G401 (cell line): Measurements from ENCODE around the gene PLCB2. TPM values are rescaled to one million over a fixed set of nuclear protein-coding genes. Genes with fewer than 3 reads are reported as not detected.

ENCODE experiments used
- DNase-seq: peaks from one replicate; pipeline ENCODE4 v3.0.0-alpha.2; 2015; ENCODE audit warnings: low spot score
- in situ Hi-C: cut with HindIII; loops from 2 replicates; pipeline ENCODE4 v1.10.0; 2016; ENCODE audit warnings: low sequenced_read_pairs, mixed read lengths
- total RNA-seq: library from RNA; depleted of rRNA; stranded (reverse); fragments of >200 nt; shearing (Covaris generic); gene quantifications from 2 replicates; pipeline ENCODE4 v1.2.3, GENCODE V29; 2014

Gene PLCB2
- total RNA-seq, 1 experiment from 2014 or later = 145 TPM

GRCh38 chr15:40343512-40343911 is 35.8 kb upstream of the PLCB2 start:
- DNase-seq = no peak
- in situ Hi-C loops = no loop called here

- in situ Hi-C loops = no loop called here
- no peak for DNase-seq
Measured at GRCh38 chr15:40342416-40343320, 34.9 kb upstream of the PLCB2 start.

GRCh38 chr15:40340740-40341400 is 33.1 kb upstream of the PLCB2 start, which contains the start of gene CCDC9B:
CCDC9B (minus strand) TSS chr15:40340939; CDS start chr15:40340819, 120 bp downstream.
- in situ Hi-C loops = no loop called here
- DNase-seq = peak; percentile 58

GRCh38 chr15:40340038-40340739 is 32.5 kb upstream of the PLCB2 start:
- in situ Hi-C loops = no loop called here
- no peak for DNase-seq

- in situ Hi-C loops = no loop called here
- DNase-seq = no peak
Measured at GRCh38 chr15:40339621-40339945, 31.8 kb upstream of the PLCB2 start.

- no peak for DNase-seq
- in situ Hi-C loops = no loop called here
Measured at GRCh38 chr15:40338921-40339620, 31.3 kb upstream of the PLCB2 start.

GRCh38 chr15:40338041-40338657 is 30.4 kb upstream of the PLCB2 start:
- in situ Hi-C loops = no loop called here
- peak; percentile 57 for DNase-seq

GRCh38 chr15:40337597-40337996 is 29.9 kb upstream of the PLCB2 start:
- no peak for DNase-seq
- in situ Hi-C loops = no loop called here

GRCh38 chr15:40336744-40337122 is 29.0 kb upstream of the PLCB2 start:
- no peak for DNase-seq
- in situ Hi-C loops = no loop called here

- DNase-seq = no peak
- in situ Hi-C loops = no loop called here
Measured at GRCh38 chr15:40335938-40336743, 28.4 kb upstream of the PLCB2 start.

- no peak for DNase-seq
- in situ Hi-C loops = no loop called here
Measured at GRCh38 chr15:40334941-40335795, 27.4 kb upstream of the PLCB2 start.

GRCh38 chr15:40334541-40334940 is 26.8 kb upstream of the PLCB2 start:
- no peak for DNase-seq
- in situ Hi-C loops = no loop called here

- in situ Hi-C loops = no loop called here
Measured at GRCh38 chr15:40333922-40334492, 26.3 kb upstream of the PLCB2 start.

GRCh38 chr15:40332113-40332781 is 24.5 kb upstream of the PLCB2 start:
- in situ Hi-C loops = no loop called here
- DNase-seq = no peak

More at GRCh38 chr15:40333922-40334492, 26.3 kb upstream of the PLCB2 start:
- no peak for DNase-seq

- in situ Hi-C loops = no loop called here
- peak; percentile 74 for DNase-seq
Measured at GRCh38 chr15:40331637-40332036, 23.9 kb upstream of the PLCB2 start.

GRCh38 chr15:40331026-40331425 is 23.3 kb upstream of the PLCB2 start:
- in situ Hi-C loops = no loop called here
- no peak for DNase-seq
